Measurements from ENCODE around the gene VWA8. TPM values are rescaled to one million over a fixed set of nuclear protein-coding genes. Genes with fewer than 3 reads are reported as not detected.
"Not testable (repeated sequence)": the region's sequence is repeated elsewhere in the genome, so short reads cannot be mapped to it uniquely, and the experiment has no call there.

The VWA8 gene
- total RNA-seq, 1 experiment from 2014 or later: 21.4 TPM

- Mint-ChIP-seq H3K9me3 (ENCODE audit: unreplicated experiment) (no peaks in the 10 kb centered on the region), H3K36me3 (ENCODE audit: insufficient read depth, unreplicated experiment) (peaks cover 10% of the 10 kb centered on the region), H3K27me3 (ENCODE audit: insufficient read depth, unreplicated experiment) (no peaks in the 10 kb centered on the region), H3K4me3 (ENCODE audit: unreplicated experiment) (no peak overlapping the region), H3K4me1 (ENCODE audit: insufficient read depth, unreplicated experiment) (peaks cover 12% of the 10 kb centered on the region), H3K27ac (ENCODE audit: low read depth, unreplicated experiment) (peak overlapping the region; percentile 63)
- BruUV-seq (replicated peaks): no TSS peak
- TF ChIP-seq CTCF (IDR thresholded peaks at IDR 0.05; ENCODE audit: unreplicated experiment): no peak
- no peak for DNase-seq (ENCODE audit: unreplicated experiment)
- ChIA-PET CTCF (interaction anchor here (0.7 kb wide), 1 partner anchor 237 kb away, joined by 3 read pairs; no protein-coding TSS in a partner anchor), POLR2A (interaction anchor here (0.5 to 2.8 kb wide), 6 partner anchors 11 to 276 kb away, joined by 3 to 23 read pairs (median 6); no protein-coding TSS in a partner anchor)
- intact Hi-C loops (cut with micrococcal nuclease): no loop called here
Observed at GRCh38 chr13:41914552-41914951, 46.4 kb downstream of the VWA8 start.

- TF ChIP-seq CTCF (IDR thresholded peaks at IDR 0.05; ENCODE audit: unreplicated experiment): no peak
- POLR2A ChIA-PET: interaction anchor here (0.6 to 1.2 kb wide), 3 partner anchors 50 to 448 kb away, joined by 3 read pairs; no protein-coding TSS in a partner anchor
- no TSS peak for BruUV-seq (replicated peaks)
- peaks cover 23% of the 10 kb centered on the region for H3K36me3 Mint-ChIP-seq (ENCODE audit: insufficient read depth, unreplicated experiment)
- no peak for DNase-seq (ENCODE audit: unreplicated experiment)
- H3K4me3 Mint-ChIP-seq (ENCODE audit: unreplicated experiment): no peak overlapping the region
- CTCF ChIA-PET: interaction anchor here (0.8 kb wide), 3 partner anchors 11 to 241 kb away, joined by 3 to 4 read pairs (median 4); no protein-coding TSS in a partner anchor
- H3K4me1 Mint-ChIP-seq (ENCODE audit: insufficient read depth, unreplicated experiment): peaks cover 10% of the 10 kb centered on the region
- H3K27ac Mint-ChIP-seq (ENCODE audit: low read depth, unreplicated experiment): no peak overlapping the region
- no peaks in the 10 kb centered on the region for H3K27me3 Mint-ChIP-seq (ENCODE audit: insufficient read depth, unreplicated experiment)
- intact Hi-C loops (cut with micrococcal nuclease): loop anchor here (10.0 kb wide), 1 partner anchor 305 kb away; no protein-coding TSS in a partner anchor
- H3K9me3 Mint-ChIP-seq (ENCODE audit: unreplicated experiment): no peaks in the 10 kb centered on the region
Observed at GRCh38 chr13:41909506-41909905, 51.4 kb downstream of the VWA8 start.

GRCh38 chr13:41905600-41906254, 55.2 kb downstream of the VWA8 start:
- H3K27ac Mint-ChIP-seq (ENCODE audit: low read depth, unreplicated experiment): peak overlapping the region; percentile 7
- CTCF ChIA-PET: interaction anchor here (1.4 kb wide), 1 partner anchor 12 kb away, joined by 3 read pairs; no protein-coding TSS in a partner anchor
- TF ChIP-seq CTCF (IDR thresholded peaks at IDR 0.05; ENCODE audit: unreplicated experiment): peak; percentile 66

GRCh38 chr13:41900918-41901317, 60.0 kb downstream of the VWA8 start:
- ChIA-PET CTCF (interaction anchor here (1.1 to 1.4 kb wide), 3 partner anchors 24 to 233 kb away, joined by 3 to 7 read pairs (median 3); no protein-coding TSS in a partner anchor), POLR2A (no interaction called here)
- intact Hi-C loops (cut with micrococcal nuclease): loop anchor here (10.0 kb wide), 1 partner anchor 314 kb away; no protein-coding TSS in a partner anchor
- TF ChIP-seq CTCF (IDR thresholded peaks at IDR 0.05; ENCODE audit: unreplicated experiment): no peak
- peaks cover 7% of the 10 kb centered on the region for H3K36me3 Mint-ChIP-seq (ENCODE audit: insufficient read depth, unreplicated experiment)
- no peaks in the 10 kb centered on the region for H3K27me3 Mint-ChIP-seq (ENCODE audit: insufficient read depth, unreplicated experiment)
- BruUV-seq (replicated peaks): no TSS peak
- H3K9me3 Mint-ChIP-seq (ENCODE audit: unreplicated experiment): no peaks in the 10 kb centered on the region
- no peak overlapping the region for H3K27ac Mint-ChIP-seq (ENCODE audit: low read depth, unreplicated experiment)
- no peak overlapping the region for H3K4me3 Mint-ChIP-seq (ENCODE audit: unreplicated experiment)
- H3K4me1 Mint-ChIP-seq (ENCODE audit: insufficient read depth, unreplicated experiment): peaks cover 5% of the 10 kb centered on the region
- peak; percentile 18 for DNase-seq (ENCODE audit: unreplicated experiment)

More at GRCh38 chr13:41905600-41906254, 55.2 kb downstream of the VWA8 start:
- Mint-ChIP-seq H3K9me3 (ENCODE audit: unreplicated experiment) (no peaks in the 10 kb centered on the region), H3K27me3 (ENCODE audit: insufficient read depth, unreplicated experiment) (no peaks in the 10 kb centered on the region), H3K4me1 (ENCODE audit: insufficient read depth, unreplicated experiment) (peaks cover 10% of the 10 kb centered on the region), H3K36me3 (ENCODE audit: insufficient read depth, unreplicated experiment) (peaks cover 28% of the 10 kb centered on the region), H3K4me3 (ENCODE audit: unreplicated experiment) (no peak overlapping the region)
- POLR2A ChIA-PET: interaction anchor here (2.1 kb wide), 1 partner anchor 142 kb away, joined by 8 read pairs; the partner anchor contains the start of gene DGKH
- DNase-seq (ENCODE audit: unreplicated experiment): peak; percentile 65
- intact Hi-C loops (cut with micrococcal nuclease): loop anchor here (1.0 to 10.0 kb wide), 5 partner anchors 55 to 309 kb away; partner anchors contain the start of gene VWA8
- no TSS peak for BruUV-seq (replicated peaks)

- H3K9me3 Mint-ChIP-seq (ENCODE audit: unreplicated experiment); DNase-seq (ENCODE audit: unreplicated experiment); H3K4me1 Mint-ChIP-seq (ENCODE audit: insufficient read depth, unreplicated experiment); POLR2A ChIA-PET; H3K36me3 Mint-ChIP-seq (ENCODE audit: insufficient read depth, unreplicated experiment); H3K27ac Mint-ChIP-seq (ENCODE audit: low read depth, unreplicated experiment); BruUV-seq (replicated peaks); H3K27me3 Mint-ChIP-seq (ENCODE audit: insufficient read depth, unreplicated experiment); intact Hi-C loops (cut with micrococcal nuclease); H3K4me3 Mint-ChIP-seq (ENCODE audit: unreplicated experiment): not testable (repeated sequence)
- CTCF ChIA-PET: interaction anchor here (1.7 kb wide), 1 partner anchor 44 kb away, joined by 4 read pairs; no protein-coding TSS in a partner anchor
Observed at GRCh38 chr13:41898411-41898810, 62.5 kb downstream of the VWA8 start.

All from MCF 10A (cell line).